Stromal cell of bone marrow (primary cell): ENCODE data around the gene EHMT1.
"Not testable (repeated sequence)": the region's sequence is repeated elsewhere in the genome, so short reads cannot be mapped to it uniquely, and the experiment has no call there.

Experiments used
- DNase-seq: peaks from one replicate; pipeline ENCODE4 v3.0.0-alpha.2; 2012; ENCODE audit warnings: low read depth

The EHMT1 gene

GRCh38 chr9:137762414-137763061 lies 143.7 kb downstream of the EHMT1 start:
- no peak for DNase-seq

DNA sequence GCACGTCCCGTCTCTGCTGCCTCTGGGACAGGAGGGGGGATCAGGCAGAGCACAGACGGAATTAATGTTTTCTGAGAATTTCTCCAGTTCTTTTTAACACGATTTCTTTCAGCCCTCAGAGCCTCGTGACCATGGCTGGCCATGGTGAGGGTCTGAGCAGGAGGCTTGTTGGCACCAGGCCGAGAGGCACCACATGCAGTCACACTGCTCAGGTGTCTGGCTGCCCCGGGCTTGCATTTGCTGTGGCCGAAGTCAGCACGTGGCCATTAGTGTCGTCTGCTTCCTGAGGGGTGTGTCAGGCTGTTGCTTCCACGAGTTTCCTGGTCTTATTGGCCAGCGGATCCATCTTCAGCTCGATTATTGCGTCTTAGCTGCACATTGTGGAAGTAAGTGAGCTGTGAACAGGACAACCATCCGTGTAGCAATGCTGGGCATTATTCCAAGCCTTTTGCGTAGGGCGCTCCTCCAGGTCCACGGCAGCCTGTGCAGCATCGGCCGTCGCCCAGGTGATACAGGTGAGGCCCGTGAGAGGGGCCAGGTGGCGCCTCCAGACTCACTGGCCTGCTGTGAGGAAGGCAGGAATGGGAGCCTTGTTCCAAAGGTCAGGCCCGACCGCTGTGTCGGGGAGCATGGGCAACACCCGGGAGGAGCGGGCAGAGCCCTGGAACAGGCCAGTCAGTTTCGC lies 144.6 kb downstream of the EHMT1 start:
- DNase-seq, result no peak

GRCh38 chr9:137764171-137764671 lies 145.4 kb downstream of the EHMT1 start:
- DNase-seq, result no peak

DNA sequence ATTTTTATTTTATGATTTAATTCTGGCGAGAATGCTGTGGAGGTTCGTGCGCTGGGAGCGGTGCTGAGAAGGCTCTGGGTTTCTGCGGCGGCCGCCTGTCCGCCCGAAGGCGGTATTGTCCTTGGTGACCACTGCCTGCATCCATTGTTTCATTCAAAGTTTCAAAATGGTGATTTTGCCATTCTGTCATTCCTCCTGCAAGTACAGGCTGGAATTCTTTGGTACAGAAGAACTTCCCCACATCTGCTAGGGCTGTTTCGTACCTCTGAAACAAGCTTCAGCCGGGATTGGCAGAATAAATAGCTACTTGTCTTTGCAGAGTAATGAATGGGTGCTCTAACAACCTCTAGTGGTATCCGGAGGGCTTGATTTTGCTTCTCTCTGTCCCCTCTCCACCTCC lies 146.2 kb downstream of the EHMT1 start:
- DNase-seq, result no peak

DNA sequence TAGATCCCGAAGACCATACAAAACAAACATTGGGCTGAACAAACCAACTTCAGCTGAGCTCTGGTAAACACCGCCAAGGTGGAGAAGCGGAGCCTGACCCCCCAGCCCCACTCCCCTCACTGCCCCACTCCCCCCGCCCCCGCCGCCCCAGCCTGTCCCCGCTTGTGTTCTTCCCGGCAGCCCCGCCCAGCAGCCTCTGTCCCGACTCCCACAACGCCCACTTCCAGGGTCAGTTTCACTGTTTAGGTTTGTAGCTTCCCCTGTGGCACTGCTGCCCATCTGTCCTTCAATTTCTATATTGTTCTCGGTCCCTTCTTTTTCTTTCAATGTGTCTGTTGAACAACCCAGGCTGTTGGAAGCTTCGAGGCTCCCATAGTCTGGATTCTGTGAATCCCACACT lies 146.7 kb downstream of the EHMT1 start:
- DNase-seq, result no peak

DNA sequence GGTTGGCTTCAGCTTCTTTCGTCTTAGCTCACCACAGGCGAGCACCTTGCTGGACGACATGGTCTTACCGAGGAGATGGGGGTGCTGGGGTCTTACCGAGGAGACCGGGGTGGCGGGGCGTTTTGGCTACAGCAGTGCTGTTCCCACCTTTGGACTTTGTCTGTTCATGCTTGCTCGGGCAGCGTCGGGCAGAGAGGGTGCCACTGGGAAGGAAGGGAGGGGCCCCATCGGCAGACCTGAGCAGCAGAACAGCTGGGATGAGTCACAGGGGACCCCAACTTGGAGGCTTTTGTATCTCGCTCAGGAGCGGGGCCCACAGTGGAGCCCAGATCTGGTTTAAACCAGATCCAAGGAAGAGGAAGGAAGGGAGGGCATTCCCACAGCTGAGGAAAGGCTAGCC lies 152.8 kb downstream of the EHMT1 start:
- DNase-seq, result no peak

DNA sequence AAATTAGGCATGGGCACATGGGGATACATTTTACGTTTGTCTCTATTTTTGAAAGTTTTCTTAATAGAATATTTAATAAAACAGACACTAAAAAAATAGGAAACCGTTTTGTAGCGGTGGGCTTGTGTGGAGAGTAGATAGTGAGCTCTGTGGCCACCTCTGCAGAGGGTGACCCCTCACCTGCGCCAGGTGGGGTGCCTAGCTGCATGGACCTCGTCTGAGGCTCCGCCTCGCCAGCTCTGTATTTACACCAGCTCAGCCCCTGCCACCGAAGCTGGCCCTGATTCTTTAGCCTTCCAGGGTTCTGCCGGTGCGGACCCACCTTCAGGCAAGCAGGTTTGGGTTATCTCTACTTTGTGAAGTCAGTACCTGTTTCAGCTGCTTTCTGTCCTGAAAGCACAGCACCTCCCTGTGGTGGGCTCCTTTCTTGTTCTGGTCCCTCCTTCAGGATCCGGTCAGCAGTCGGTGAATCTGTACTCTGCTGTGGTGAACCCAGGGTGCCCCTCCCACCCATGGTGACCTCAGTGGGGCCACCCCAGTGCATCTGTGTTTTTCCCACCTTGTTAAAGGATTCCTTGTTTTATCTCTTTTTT lies 153.6 kb downstream of the EHMT1 start:
- no peak for DNase-seq

DNA sequence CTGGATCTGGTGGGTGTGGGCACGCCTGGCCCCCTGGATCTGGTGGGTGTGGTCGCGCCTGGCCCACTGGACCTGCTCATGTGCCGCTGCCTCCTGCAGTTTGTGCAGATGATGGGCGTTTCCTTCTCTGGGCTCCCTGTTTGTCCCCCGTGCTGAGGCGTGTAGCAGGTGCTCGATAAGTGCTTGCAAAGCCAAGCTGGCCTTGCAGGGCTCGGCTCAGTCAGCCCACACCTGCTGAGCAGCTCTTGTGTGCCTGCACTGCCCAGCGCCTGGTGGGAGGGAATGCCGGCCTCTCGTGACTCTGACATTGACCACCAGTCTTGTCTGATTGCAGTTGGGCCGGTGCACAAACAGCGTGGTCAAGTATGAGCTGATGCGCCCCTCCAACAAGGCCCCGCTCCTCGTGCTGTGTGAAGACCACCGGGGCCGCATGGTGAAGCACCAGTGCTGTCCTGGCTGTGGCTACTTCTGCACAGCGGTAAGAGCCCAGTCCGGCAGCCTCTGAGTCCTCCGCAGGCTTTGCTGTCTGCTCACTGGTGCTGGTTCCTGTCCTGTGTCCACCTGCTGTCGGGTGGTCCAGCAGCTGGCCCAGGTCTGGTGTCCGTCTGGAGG lies 156.1 kb downstream of the EHMT1 start:
- DNase-seq, result no peak

DNA sequence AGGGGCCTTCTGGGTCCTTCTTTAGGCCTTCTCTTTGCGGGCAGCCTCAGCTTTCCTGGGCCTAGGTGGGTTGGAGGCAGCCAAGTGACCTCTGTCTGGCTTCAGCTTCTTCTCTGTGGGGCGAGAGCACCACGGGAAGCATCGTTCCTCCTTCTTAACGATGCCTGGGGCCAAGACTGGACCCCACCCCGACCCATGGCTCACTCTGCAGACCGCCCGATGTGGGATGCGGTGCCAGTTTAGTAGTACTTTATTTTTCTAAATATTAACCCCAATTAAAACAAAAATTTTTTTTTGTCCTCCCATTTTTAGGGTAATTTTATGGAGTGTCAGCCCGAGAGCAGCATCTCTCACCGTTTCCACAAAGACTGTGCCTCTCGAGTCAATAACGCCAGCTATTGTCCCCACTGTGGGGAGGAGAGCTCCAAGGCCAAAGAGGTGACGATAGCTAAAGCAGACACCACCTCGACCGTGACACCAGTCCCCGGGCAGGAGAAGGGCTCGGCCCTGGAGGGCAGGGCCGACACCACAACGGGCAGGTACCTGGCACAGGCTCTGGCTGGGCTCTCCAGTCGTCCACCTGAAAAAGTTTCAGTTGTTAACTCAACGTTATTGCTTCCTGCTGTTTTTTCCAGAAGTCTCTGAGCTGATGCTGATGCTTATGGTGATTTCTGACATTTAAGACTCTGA lies 157.6 kb downstream of the EHMT1 start:
- no peak for DNase-seq

- DNase-seq, result no peak
Measured at GRCh38 chr9:137777761-137778160, 159.0 kb downstream of the EHMT1 start.

GRCh38 chr9:137778336-137778735 lies 159.5 kb downstream of the EHMT1 start:
- no peak for DNase-seq

DNA sequence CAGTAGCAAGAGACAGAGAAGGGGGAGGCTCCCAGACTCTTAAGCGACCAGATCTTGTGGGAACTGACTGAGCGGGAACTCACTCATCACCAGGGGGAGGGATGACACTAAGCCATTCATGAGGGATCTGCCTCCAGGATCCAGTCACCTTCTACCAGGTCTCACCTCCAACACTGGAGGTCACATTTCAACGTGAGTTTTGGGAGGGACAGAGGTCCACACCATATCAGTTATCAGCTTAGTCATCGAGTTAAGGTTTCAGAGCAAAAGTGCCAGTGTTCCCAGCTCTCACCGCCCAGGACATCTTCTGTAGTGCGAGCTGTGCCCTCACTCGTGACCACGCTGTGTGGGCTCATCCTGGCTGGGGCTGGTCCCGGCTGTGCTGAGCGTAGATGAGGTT lies 160.1 kb downstream of the EHMT1 start:
- no peak for DNase-seq

DNA sequence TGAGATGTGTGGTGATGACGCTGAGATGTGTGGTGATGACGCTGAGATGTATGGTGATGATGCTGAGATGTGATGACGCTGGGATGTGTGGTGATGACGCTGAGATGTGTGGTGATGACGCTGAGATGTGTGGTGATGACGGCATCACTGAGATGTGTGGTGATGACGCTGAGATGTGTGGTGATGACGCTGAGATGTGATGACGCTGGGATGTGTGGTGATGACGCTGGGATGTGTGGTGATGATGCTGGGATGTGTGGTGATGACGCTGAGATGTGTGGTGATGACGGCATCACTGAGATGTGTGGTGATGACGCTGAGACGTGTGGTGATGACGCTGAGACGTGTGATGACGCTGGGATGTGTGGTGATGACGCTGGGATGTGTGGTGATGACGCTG lies 161.2 kb downstream of the EHMT1 start:
- DNase-seq, result not testable (repeated sequence)

DNA sequence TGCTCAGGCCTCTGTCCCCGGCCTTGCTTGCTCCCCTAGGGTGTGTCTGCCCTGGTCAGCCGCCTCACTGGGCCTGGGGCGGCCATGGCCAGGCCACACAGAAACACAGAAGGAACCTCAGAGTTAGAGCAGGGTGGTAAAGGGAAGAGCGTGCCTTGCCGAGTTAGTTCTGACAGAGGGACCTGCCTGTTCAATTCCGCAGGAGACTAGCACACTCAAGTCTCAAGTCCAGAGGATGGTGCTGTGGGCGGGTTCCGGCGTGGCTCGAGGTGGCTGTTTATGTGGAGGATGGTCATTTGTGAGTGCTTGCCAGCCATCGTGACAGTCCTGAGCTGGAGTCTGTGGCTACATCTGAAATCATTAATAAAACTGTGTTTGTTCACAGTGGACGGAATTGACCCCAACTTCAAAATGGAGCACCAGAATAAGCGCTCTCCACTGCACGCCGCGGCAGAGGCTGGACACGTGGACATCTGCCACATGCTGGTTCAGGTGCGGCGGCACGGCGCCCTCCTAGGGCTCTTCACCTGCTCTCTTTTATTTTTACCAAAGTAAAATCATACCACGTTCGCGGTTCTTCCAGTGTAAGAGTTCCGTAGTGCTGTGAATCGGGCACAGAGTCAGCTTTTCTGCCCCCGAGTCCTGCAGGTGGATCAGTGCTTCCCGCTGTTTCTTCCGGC lies 163.2 kb downstream of the EHMT1 start:
- no peak for DNase-seq

GRCh38 chr9:137783521-137783920 lies 164.7 kb downstream of the EHMT1 start:
- no peak for DNase-seq

GRCh38 chr9:137784046-137784445 lies 165.2 kb downstream of the EHMT1 start:
- no peak for DNase-seq

- no peak for DNase-seq
Measured at GRCh38 chr9:137784641-137785513, 166.1 kb downstream of the EHMT1 start.

DNA sequence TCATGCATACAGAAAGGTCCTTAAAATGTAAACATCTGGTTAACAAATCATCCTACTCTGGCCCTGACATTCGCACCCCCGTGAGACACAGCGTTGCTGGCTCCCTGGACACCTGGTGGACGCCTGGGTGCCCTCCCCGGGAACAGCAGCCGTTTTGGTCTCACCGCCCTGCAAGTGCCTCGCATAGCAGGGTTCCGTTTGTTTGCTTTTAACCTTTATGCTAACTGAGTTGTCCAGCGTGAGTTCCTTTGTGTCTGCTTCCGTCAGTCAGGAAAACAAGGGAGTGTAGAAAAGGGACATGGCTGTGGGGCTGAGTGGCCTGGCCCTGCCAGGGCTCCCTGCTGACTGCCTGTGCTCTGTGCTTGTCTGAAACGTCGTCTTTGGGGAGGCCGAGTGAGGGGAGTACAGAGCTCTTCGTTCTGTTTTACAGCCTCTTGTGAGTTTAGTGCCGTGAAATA lies 166.9 kb downstream of the EHMT1 start:
- no peak for DNase-seq

DNA sequence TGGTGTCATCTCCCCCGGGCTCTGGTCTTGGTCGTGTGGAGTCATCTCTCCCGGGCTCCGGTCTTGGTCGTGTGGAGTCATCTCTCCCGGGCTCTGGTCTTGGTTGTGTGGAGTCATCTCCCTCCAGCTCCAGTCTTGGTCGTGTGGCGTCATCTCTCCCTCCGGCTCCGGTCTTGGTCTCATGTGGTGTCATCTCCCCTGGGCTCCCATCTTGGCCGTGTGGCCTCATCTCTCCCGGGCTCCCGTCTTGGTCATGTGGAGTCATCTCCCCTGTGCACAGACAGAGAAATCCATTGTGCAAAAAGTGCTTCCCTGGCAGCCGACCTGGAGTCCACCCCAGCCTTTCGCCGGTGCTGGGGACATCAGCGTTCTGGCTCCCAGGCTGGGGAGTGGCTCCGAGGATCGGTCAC lies 167.7 kb downstream of the EHMT1 start:
- peak; percentile 65 for DNase-seq

DNA sequence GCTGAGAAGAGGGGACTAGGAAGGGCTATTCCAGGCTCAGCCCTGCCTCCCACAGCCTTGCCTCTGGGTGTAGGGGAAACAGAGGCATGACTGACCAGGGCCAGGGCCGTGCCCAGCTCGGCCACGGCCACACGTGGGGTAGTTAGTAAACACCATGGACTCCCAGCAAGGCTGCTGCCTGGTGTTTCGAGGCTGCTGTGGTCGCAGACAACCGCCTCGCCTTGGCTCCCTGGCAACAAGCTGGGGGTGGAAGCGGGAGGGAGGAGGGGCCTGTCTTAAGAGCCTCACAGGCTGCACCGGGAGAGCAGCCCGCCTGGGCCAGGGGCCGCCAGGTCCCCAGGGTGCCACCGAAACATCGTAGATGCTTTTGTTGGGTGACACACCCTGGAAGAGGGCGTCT lies 168.6 kb downstream of the EHMT1 start:
- no peak for DNase-seq
